ENCODE results near the gene CSAD.
"Not testable (repeated sequence)": the region's sequence is repeated elsewhere in the genome, so short reads cannot be mapped to it uniquely, and the experiment has no call there.

CSAD gene

GRCh38 chr12:53178803-53179202 is 1.9 kb downstream of the CSAD start:
- not testable (repeated sequence) for DNase-seq

GRCh38 chr12:53177447-53177846 is 3.3 kb downstream of the CSAD start:
- DNase-seq = peak; percentile 65

DNA sequence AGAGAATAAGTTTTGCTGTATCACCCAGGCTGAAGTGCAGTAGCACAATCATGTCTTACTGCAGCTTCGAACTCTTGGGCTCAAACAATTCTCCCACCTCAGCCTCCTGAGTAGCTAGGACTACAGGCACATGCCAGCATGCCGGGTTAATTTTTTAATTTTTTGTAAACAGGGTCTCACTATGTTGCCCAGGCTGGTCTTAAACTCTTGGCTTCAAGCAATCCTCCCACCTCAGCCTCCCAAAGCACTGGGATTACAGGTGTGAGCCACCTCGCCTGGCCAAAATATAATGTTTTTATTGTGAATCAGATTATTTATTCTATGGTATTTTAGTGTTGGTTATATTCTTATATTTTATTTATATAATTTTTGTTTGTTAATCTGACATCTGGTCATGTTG is 4.0 kb downstream of the CSAD start:
- DNase-seq = no peak

DNA sequence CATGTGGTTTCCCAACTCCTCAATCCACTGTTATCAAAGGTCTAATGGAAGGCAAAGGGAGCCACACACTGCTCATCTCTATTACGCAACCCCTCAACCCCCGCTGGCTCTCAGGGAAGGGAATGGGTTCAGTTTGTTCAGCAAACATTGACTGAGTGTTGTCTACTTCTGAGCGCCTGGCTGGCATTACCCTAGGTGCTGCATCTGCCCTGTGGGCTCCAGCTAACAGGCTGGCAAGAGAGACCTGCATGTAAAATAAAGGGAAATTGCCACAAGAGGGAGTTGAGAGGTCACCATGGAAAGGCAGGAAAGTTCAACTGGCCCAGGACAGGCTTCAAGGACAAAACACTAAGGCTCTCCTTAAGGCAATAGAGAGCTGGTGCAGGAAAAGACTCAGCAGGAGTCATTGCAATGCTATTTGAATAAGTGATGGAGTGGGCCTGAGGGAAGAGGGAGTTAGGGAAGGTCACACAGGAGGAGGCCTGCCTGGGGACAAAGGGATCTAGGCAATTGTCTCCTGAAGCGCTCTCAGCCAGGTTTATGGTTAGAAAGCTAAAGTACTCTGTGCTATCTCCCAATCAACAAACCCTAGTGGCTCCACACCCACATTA is 5.7 kb downstream of the CSAD start:
- peak; percentile 98 for DNase-seq

- DNase-seq = no peak
These were observed 7.5 kb downstream of the CSAD start for GRCh38 chr12:53173085-53173715.

- no peak for DNase-seq
These were observed 8.4 kb downstream of the CSAD start for GRCh38 chr12:53172352-53172751.

GRCh38 chr12:53171725-53172329 is 8.9 kb downstream of the CSAD start:
- DNase-seq = peak; percentile 81

GRCh38 chr12:53170876-53171724 is 9.6 kb downstream of the CSAD start:
- peak; percentile 81 for DNase-seq

DNA sequence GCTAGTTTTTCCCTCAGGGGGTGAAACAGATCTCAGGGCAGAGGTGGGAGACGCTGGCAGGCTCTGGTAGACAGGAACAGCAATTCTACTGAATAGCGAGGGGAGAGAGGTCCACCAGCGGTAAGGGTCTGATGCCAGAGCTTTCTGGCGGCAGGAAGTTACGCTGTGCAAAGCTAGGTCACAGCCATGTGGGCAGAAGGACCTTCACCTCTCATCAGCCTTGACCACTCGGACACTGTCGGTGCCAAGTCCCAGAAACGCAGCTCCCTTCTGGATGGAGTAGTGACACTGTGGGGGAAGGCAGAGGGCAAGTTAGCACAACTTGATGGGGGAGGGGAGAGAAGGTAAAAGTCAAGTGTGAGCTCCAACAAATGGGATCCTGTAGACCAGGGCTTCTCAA is 10.5 kb downstream of the CSAD start:
- DNase-seq = no peak

- no peak for DNase-seq
These were observed 11.1 kb downstream of the CSAD start for GRCh38 chr12:53169644-53170043.

DNA sequence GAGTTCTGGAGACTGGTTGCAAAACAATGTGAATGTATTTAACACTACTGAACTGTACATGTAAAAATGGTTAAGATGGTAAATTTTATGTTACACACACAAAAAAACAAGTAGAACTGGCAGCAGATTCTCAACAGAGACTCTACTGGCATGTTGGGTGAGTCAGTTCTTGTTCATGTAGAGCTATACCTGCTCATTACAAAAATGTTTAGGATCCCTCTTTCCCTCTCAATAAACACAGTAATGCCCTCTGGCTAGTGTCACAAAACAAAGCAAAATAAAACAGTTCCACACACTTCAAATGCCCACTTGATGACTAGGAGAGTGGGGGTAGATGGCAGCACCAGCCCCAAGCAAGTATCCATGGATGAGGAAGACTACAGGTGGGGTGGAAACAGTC is 13.9 kb downstream of the CSAD start:
- DNase-seq = no peak

DNA sequence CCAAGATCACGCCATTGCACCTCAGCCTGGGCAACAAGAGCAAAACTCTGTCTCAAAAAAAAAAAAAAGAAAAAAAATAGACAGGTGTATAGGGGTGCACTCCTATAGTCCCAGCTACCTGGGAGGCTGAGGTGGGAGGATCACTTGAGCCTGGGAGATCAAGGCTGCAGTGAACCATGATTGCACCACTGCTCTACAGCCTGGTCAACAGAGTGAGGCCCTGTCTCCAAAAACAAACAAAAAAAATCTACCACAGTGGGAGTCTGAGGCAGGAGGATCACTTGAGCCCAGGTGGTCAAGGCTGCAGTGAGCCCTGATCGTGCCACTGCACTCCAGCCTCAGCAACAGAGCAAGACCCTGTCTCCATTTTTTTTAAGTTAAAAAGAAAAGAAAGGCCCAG is 17.7 kb downstream of the CSAD start:
- not testable (repeated sequence) for DNase-seq

DNA sequence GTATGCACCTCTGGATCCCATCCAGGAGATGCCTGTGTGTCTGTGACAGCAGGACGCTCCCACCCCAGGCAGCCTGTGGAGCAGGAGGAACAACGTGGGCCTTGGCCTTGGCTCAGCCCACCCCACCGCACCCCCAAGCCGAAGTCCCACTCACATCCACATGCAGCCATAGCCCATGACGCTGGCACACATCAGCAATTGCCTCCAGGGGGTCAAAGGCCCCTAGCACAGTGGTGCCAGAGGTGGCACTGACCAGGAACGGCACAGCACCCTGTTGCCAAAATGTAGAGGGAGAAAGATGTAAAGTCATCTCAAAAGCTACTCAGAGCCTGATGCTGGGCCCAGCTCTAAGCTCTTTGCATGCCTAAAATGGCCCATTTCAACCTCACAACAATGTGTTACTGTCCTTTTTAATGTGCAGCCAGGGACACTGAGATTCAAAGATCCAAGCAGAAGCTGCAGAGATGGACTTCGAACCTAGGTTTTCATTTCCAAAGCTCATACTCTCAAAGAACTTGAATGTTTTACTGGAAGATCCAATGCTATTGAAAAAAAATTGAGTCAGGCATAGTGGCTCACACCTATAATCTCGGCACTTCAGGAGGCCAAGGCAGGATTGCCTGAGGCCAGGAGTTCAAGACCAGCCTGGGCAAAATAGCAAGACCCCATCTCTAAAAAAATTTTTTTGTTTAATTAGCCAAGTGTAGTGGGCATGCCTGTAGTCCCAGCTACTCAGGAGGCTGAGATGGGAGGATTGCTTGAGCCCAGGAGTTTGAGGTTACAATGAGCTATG is 19.4 kb downstream of the CSAD start:
- DNase-seq = no peak

DNA sequence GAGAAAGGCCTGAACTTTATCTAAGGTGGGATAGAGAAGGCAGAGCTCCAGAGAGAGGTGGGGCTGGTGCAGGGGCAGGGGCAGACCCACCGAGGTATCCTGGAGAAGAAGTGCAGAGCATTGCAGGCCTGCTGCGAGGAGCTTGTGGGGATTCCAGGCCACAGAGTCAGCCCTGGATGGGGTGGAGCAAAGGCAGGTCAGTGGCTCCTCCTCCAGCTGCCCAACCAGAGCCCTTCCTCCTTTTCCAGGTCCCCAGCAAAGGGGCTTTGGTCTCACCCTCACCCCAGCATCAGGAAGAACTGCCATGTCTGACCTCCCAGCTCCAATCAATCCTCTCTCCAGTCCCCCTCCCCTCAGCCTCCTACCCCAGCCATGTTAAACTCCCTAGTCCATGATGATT is 20.1 kb downstream of the CSAD start:
- no peak for DNase-seq

DNA sequence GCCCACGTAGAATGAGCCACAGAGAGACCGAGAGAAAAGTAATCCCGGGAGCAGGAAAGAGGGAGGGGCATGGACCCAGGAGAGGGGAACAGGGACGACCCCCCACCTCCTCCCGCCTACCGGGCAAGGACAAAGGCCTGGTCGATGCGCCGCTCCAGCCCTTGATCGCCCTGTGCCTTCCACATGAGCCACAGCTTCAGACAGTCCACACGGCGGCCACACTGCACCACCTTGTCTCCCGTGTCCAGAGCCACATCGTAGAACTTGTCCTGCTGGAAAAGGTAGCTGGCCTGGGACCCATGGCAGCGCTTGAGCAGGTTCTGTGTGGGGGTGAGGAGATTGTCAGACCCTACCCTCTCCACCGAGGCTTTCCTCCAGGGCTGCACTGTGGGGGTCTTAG is 20.7 kb downstream of the CSAD start:
- DNase-seq = no peak

- peak; percentile 78 for DNase-seq
These were observed 21.4 kb downstream of the CSAD start for GRCh38 chr12:53159195-53159839.

DNA sequence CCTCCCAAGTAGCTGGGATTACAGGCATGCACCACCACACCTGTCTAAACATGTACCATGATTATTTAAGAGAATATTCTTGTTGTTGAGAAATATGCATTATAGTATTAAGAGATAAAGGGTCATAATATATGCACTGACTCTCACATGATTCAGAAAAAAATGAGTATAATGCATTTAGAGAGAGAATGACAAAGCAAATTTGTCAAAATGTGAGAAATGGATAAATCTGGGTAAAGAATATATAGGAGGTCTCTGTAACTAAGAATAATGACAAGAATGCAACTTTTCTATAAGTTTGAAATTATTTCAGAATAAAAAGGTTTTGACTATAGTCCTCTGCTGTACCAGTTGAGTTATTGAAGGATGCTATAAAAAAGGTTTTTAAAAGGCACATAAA is 28.3 kb downstream of the CSAD start:
- no peak for DNase-seq

DNA sequence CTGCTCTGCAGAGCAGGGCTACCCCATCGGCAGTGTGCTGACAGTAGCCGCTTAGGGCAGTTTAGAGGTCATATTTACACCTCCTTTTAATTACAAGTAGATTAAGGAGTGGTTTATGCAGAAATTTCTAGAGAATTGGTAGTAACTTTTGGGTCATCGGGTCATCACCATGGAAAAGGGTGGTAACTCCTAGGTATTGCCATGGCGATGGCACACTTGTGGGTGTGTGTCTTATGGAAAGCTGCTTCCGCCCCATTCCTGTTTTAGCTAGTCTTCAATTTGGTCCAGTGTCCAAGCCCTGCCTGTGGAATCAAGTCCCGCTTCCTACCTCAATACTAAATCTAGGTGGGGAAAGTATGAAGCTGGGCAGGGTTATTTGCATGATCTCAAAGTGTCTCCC is 29.7 kb downstream of the CSAD start:
- DNase-seq = no peak

GRCh38 chr12:53147653-53148052 is 33.1 kb downstream of the CSAD start:
- no peak for DNase-seq

- DNase-seq = no peak
These were observed 33.5 kb downstream of the CSAD start for GRCh38 chr12:53147181-53147580.

GRCh38 chr12:53145383-53146260 is 35.1 kb downstream of the CSAD start:
- DNase-seq = no peak

Measured in NCI-H2029 treated with DMSO at 0.1 percent for 48 hours (cell line).